Suppressor macrophage treated with lipopolysaccharide for 1 hour (primary cell): ENCODE results near the gene SS18L1.

Experiments
- DNase-seq, 3 donors: peaks; one replicate each; pipeline ENCODE4 v3.0.0-alpha.2; 2020 to 2022

Gene SS18L1

GRCh38 chr20:62198496-62198895 lies 54.9 kb downstream of the SS18L1 start:
- no peak for DNase-seq

- DNase-seq = no peak
Observed at GRCh38 chr20:62198931-62199330, 55.4 kb downstream of the SS18L1 start.

- DNase-seq = no peak
Observed at GRCh38 chr20:62200491-62201172, 57.1 kb downstream of the SS18L1 start.

DNA sequence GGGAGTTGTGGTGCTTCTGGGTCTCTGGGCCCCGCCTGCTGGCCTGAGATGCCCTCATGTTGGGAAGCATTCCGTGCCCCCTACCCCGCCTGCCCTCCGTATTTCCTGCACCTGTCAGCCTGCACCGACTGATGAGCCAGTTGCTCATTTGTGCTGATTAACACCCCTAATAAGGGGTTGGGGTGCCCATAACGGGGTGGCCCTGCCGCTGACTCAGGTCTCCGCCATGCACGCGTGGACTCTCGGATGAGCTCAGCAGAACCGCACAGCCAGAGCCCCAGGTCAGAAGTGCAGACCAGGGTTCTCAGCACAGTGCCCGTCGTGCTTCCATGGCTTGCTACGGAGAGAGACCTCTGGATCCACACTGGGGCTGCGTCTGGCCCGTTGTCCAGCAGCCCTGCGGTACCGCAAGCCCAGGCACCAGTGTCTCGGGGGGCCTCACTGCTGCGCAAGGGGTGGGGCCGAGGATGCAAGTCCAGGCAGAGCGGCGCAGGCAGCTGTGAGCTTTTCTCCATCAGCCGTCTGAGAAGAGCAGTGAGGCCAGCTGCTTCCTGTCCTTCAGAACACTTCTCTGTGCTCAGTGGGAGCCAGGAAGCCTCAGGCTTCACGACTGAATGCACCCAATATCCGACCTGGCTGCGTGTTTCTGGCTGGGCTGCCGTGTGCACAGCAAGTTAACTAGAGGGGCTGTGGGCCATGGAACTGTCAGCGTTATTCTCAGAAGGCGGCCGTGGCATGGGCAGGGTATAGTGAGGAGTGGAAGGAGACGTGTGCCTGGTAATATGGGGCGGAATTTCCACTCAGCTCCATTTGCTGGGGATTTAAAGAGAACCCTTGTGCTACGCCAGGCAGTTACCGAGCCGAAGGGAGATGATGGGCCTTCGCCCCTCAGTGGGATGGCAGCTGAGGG lies 57.9 kb downstream of the SS18L1 start:
- DNase-seq = no peak

DNA sequence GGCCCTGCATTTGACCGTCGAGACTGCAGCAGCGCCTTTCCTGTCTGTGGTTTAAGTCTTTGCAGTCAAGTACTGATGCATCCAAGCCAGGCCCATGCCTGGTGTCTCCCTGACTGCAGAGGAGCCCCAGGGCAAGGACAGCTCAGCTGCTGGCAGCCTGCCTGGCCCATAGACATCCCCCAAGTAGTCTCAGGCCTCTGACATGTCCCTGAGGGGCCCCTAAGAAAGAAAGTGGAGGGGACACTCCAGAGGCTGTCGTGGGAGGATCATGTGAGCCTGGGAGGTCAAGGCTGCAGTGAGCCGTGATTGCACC lies 58.5 kb downstream of the SS18L1 start:
- DNase-seq = no peak

DNA sequence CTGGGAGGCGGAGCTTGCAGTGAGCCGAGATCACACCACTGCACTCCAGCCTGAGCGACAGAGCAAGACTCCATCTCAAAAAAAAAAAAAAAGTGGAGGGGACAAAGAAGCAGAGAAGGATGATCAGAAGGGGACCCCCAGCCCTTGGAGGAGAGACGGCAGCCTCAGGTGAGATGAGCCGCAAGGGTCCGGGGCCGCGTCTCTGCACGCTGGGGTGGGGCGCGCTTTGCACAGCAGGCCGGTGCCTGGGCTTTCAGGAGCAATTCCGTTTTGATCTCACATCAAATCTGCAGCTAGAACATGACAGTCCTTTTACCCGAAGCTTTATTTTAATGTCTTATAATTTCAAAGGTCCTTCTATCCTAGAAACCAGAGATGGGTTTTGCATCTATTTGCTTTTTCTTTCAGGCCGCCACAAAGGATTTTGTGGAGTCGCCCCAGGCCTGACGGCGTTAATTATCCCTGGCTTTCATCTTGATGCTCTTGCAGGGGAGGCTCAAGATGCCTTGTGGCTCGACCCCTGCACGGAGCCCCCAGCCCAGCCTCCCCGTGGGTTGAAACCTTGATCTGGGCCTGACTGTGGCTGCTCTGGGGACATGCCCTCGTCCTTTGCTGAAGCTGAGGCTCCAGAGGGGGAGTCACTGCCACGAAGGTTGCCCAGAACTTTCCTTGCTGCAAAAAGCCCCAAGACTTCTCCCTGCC lies 59.3 kb downstream of the SS18L1 start:
- DNase-seq = no peak

- DNase-seq = no peak
Observed at GRCh38 chr20:62203378-62204030, 59.9 kb downstream of the SS18L1 start.

- DNase-seq = no peak
Observed at GRCh38 chr20:62205618-62206387, 62.2 kb downstream of the SS18L1 start.

GRCh38 chr20:62206388-62206775 lies 62.8 kb downstream of the SS18L1 start:
- DNase-seq = no peak

DNA sequence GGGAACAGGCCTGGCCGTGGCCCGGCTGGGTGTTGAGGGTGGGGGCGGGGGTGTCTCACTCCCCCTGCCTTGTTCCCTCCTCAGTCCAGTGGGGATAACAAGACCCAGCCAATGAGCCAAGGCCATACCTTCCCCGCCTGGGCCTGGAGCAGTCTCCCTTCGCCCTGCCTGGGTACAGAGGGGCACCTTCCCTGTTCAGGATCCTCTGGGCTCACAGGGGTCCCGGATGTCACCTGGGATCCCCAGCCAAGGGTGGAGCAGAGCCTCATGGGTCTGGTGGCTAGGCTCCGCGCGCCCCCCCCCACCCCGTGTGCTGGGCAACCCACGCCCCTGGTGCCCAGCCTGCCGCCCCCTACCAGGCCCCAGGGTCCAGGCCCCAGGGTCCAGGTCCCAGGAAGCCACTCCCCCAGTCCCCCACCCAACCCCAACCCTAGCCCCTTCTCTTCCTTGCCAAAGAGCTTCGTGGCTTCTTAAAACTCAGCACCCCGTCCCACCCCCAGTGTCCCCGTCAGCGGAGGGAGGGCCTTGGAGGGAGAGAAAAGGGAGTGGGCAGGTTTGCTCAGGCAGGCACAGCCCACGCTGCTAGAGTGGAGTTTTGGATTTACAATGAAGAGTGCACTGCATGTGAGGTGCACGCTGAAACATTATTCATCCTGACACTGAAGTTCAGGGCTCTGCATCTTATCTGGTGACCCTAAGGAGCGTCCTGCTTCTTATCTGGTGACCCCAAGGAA lies 64.7 kb downstream of the SS18L1 start:
- no peak for DNase-seq

- DNase-seq = no peak
Observed at GRCh38 chr20:62208795-62209755, 65.5 kb downstream of the SS18L1 start.

- no peak for DNase-seq
Observed at GRCh38 chr20:62209850-62210495, 66.4 kb downstream of the SS18L1 start.

DNA sequence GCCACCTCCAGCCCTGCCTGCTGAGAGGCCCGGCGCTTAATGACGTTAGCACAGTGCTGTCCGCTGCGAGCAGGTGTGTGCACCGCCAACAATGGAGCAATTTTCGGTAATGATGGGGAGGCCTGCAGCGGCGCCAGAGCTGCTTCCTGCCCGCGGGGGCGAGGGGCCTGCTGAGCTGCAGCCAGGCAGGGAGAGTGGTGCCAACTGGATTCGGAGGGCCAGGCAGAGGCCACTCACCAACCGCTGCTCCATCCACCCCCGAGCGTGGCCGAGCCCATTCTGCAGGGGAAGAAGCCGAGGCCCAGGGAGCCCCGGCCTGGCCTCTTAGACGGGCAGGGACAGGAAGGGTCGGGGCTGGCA lies 66.9 kb downstream of the SS18L1 start:
- DNase-seq = no peak

DNA sequence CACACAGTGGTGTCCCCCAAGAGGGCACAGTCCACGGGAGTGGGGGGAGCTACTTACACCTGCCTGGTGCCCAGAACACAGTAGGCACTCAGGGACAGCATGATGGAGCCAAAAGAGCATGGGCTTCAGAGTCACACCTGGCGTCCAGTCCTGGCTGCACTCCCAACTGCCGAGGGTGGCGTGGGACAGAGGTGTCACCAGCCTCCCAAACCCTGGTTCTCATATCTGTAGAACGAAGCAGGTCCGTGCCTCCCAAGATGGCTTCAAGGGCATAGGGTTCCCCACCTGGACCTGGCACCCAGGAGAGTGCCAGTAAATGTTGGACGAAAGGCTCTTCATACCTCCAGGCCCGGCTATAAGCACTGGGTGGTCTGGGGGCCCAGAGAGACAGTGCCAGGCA lies 67.6 kb downstream of the SS18L1 start:
- no peak for DNase-seq

DNA sequence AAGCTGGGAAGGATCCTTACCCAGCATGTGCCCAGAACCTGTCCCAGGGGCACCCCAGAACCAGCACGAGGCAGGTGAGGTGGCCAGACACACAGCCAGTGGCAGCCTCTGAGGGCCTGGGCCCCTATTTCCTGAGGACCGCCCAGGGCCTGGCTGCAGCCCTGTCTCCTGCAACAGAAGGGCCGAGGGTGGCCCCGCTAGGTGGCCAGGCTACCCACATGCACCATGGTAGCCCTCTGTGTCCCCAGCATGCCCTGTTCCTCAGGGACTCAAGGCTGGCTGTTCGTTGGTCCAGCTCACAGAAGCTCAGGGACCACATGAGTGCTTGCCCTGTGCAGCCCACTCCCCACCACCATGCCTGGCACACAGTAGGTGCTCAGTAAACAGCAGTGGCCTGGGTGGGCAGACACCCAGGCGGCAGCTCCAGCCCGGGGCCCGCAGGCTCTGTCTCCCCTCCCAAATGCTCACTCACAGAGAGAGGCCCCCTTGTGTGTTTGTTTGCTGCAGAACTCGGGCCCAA lies 68.3 kb downstream of the SS18L1 start:
- no peak for DNase-seq

DNA sequence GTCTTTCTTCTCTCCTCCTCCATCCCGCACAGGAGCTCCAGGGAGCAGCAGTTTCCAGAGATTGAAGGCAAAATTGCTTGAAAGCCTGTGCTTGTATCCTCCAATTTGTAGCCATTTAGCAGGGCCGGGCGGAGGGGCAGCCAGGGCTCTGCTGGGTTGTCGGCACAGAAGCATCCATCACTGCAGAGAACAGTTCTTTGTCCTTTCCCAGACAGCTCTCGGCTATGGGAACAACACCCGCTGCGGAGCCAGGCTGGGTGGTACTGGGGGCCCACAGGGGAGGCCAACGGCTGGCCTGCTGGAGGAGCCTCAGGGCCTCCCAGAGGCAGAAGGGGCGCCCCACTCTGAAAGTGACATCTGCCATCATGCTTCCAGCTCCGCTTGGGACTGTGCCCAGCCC lies 68.7 kb downstream of the SS18L1 start:
- no peak for DNase-seq

GRCh38 chr20:62214067-62214466 lies 70.5 kb downstream of the SS18L1 start:
- DNase-seq = no peak

- no peak for DNase-seq
Observed at GRCh38 chr20:62215020-62215990, 71.7 kb downstream of the SS18L1 start.
